HEK293T (cell line): ENCODE measurements around the gene ZNF618.

ENCODE experiments used
- CTCF ChIA-PET: fragments of 350-600 bp; formaldehyde crosslinking; extraction: SDS; loops from one replicate; lab custom pipeline; 2021; ENCODE audit warnings: antibody characterized with exemption, inconsistent platforms; lab: Yijun Ruan, JAX
- POLR2A ChIA-PET: fragments of 350-600 bp; formaldehyde crosslinking; extraction: SDS; loops from one replicate; lab custom pipeline; 2020; ENCODE audit warnings: antibody characterized with exemption, inconsistent platforms; lab: Yijun Ruan, JAX
- DNase-seq: peaks from one replicate; pipeline ENCODE4 v3.0.0; 2012; ENCODE audit warnings: mixed read lengths; ENCODE audit errors: extremely low spot score
- ARNT ChIP-seq: fragments of 450-650 bp; IDR thresholded peaks from 2 replicates; pipeline ENCODE4 v1.6.1; 2017; ENCODE audit warnings: mild to moderate bottlenecking
- BHLHE40 ChIP-seq: fragments of 450-650 bp; IDR thresholded peaks from 2 replicates; pipeline ENCODE4 v1.6.1; 2016; ENCODE audit warnings: mild to moderate bottlenecking, moderate library complexity, borderline replicate concordance
- CTBP1 ChIP-seq: fragments of 450-650 bp; IDR thresholded peaks from 2 replicates; pipeline ENCODE4 v1.6.1; 2016; ENCODE audit warnings: borderline replicate concordance
- ELF4 ChIP-seq: fragments of 450-650 bp; IDR thresholded peaks from 2 replicates; pipeline ENCODE4 v1.6.1; 2017; ENCODE audit warnings: antibody characterized with exemption
- FOXA1 ChIP-seq: fragments of 450-650 bp; IDR thresholded peaks from 2 replicates; pipeline ENCODE4 v1.6.1; 2016; ENCODE audit warnings: mild to moderate bottlenecking
- FOXK2 ChIP-seq: fragments of 450-650 bp; IDR thresholded peaks from 2 replicates; pipeline ENCODE4 v1.6.1; 2016; ENCODE audit warnings: mild to moderate bottlenecking
- FOXM1 ChIP-seq: fragments of 450-650 bp; IDR thresholded peaks from 2 replicates; pipeline ENCODE4 v1.6.1; 2017; ENCODE audit warnings: mild to moderate bottlenecking, borderline replicate concordance
- HDGF ChIP-seq: fragments of 450-650 bp; IDR thresholded peaks from 2 replicates; pipeline ENCODE4 v1.6.1; 2017; ENCODE audit warnings: antibody characterized with exemption, borderline replicate concordance
- L3MBTL2 ChIP-seq: fragments of 450-650 bp; conservative IDR thresholded peaks from 2 replicates; pipeline ENCODE4 v1.6.1; 2016; ENCODE audit warnings: mild to moderate bottlenecking
- LEF1 ChIP-seq: fragments of 450-650 bp; IDR thresholded peaks from 2 replicates; pipeline ENCODE4 v1.6.1; 2017; ENCODE audit warnings: mild to moderate bottlenecking, borderline replicate concordance
- NFRKB ChIP-seq: fragments of 450-650 bp; IDR thresholded peaks from 2 replicates; pipeline ENCODE4 v1.6.1; 2016; ENCODE audit warnings: mild to moderate bottlenecking, moderate library complexity
- SP1 ChIP-seq: fragments of 450-650 bp; IDR thresholded peaks from 2 replicates; pipeline ENCODE4 v1.6.1; 2017
- SUZ12 ChIP-seq: fragments of 450-650 bp; IDR thresholded peaks from 2 replicates; pipeline ENCODE4 v1.6.1; 2016; ENCODE audit warnings: mild to moderate bottlenecking
- TARDBP ChIP-seq: fragments of 450-650 bp; IDR thresholded peaks from 2 replicates; pipeline ENCODE4 v1.6.1; 2016
- ZNF384 ChIP-seq: fragments of 450-650 bp; IDR thresholded peaks from 2 replicates; pipeline ENCODE4 v1.6.1; 2016
- TF ChIP-seq, protein P1 (sequence below): fragments of 450-650 bp; IDR thresholded peaks from 2 replicates; pipeline ENCODE4 v1.6.1; 2016

Gene ZNF618

DNA sequence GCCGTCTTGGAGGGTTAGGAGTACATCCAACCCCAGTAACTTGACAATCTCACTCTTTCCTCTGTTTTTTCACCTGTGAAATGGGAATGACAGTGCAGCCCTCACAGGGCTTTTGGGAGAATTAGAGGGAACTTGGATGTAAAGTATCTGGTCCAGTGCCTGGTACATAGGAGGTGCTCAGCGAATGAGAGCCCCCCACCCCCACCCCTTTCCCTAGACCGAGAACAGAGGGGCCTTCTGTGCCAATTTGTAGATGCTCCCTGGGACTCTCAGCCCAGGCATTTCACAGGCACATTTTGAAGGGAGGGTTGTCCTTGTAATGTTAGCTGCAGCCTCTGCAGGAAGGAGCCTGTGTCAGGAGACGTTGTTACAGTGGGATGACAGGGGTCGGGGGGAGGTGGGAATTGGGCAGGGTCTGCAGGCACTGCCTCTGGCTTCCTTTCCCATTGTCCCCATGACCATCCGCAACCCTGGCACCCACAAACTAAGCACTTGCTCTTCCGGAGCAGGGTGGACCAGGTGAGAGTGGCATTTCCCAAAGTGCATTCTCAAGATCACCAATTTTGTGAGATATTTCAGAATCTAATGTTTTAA lies 155.0 kb downstream of the ZNF618 start:
- DNase-seq: no peak
- ChIA-PET CTCF (interaction anchor here (0.6 kb wide), 1 partner anchor 211 kb away, joined by 3 read pairs; no protein-coding TSS in a partner anchor), POLR2A (no interaction called here)
- TF ChIP-seq BHLHE40: no peak
- TF ChIP-seq SUZ12: no peak
- TF ChIP-seq CTBP1: no peak
- TF ChIP-seq TARDBP: no peak
- TF ChIP-seq, protein P1, sequence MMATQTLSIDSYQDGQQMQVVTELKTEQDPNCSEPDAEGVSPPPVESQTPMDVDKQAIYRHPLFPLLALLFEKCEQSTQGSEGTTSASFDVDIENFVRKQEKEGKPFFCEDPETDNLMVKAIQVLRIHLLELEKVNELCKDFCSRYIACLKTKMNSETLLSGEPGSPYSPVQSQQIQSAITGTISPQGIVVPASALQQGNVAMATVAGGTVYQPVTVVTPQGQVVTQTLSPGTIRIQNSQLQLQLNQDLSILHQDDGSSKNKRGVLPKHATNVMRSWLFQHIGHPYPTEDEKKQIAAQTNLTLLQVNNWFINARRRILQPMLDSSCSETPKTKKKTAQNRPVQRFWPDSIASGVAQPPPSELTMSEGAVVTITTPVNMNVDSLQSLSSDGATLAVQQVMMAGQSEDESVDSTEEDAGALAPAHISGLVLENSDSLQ: no peak
- no peak for TF ChIP-seq SP1
- TF ChIP-seq FOXA1: no peak
- no peak for TF ChIP-seq FOXK2
- no peak for TF ChIP-seq FOXM1
- no peak for TF ChIP-seq ZNF384
- no peak for TF ChIP-seq L3MBTL2

DNA sequence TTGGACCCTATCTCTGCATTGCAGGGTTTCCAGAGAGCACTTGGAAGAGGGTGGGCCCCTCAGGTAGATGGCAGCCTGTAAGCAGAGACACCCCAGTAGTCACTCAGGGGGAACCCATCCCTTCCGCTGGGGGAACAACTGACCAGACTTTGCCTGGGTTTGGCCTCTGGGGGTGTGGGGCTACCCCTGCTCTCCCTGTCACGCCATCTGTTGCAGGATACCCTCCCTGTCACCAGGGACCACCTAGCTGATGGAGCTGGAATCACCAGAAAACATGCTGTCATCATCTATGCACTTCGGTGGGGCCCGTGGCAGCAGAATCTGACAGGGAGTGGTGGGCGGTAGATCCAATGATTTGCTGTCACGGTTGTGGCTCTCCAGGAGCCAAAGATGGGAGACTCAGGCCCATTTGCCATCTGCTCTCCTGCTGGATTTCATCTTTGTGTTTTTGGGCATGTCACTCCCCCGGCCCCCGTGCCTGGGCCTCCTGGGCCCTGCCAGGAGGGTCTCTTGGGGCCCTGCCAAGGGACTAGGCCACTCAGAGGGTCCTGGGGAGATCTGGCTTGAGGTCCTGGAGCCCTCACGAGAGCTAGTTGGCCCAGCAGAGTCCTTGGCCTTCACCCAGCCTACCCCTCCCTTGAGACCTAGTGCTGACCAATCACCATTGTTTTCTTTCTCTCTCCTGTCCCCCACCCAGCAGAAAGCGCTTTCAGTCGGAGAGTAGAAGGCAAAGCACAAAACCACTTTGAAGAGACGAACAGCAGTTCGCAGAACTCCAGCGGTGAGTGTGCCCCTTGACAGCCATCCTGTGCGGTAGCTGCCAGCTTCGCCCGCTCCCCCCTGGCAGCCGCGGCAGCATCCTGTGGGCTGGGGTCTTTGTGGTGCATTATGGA lies 156.1 kb downstream of the ZNF618 start:
- ChIA-PET CTCF (interaction anchor here (0.6 kb wide), 2 partner anchors 212 to 317 kb away, joined by 3 read pairs; no protein-coding TSS in a partner anchor), POLR2A (no interaction called here)
- no peak for DNase-seq
- TF ChIP-seq ELF4 (no peak), SP1 (no peak), ARNT (no peak), HDGF (no peak), FOXA1 (no peak), LEF1 (no peak), SUZ12 (no peak), TARDBP (no peak), NFRKB (no peak), FOXK2 (no peak), BHLHE40 (no peak), CTBP1 (no peak), ZNF384 (no peak), L3MBTL2 (no peak), FOXM1 (no peak)
- TF ChIP-seq, protein P1: no peak

DNA sequence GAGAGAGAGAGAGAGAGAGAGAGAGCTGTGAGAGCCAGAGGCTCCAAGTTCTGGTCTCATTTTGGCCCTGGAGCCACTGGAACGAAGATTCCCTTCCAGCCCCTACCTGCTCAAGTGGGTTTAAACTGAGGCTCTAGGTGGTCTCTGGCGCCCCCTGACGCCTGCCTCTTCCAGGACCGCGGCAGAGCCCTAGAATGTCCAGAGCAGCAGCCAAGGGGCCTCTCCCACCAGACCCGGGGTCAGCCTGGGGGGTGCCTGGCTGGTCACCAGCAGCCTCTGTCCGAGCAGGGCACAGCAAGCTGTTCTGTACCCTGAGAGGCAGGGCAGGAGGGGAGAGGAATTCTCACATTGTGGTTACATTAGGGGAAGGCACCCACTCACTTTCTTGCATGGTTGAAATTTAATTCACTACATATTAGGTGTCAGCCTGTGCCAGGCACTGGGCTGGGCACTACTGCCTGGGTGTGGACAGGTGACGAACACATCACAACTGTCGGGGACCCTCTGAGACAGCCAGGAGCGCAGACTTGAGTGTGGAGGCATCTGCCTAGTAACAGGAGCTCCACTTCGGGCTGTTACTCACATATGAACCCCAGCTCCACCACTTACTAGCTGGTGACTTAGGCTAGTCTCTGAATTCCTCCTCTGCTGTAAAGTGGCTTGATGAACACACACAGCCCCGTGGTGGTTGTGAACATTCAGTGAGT lies 157.4 kb downstream of the ZNF618 start:
- ChIA-PET CTCF (interaction anchor here (0.6 to 0.7 kb wide), 3 partner anchors 73 to 319 kb away, joined by 3 to 4 read pairs (median 3); no protein-coding TSS in a partner anchor), POLR2A (no interaction called here)
- TF ChIP-seq TARDBP (no peak), L3MBTL2 (no peak), SUZ12 (no peak), FOXA1 (no peak), CTBP1 (no peak), ZNF384 (no peak), ARNT (no peak), LEF1 (no peak), NFRKB (no peak), FOXK2 (no peak), ELF4 (no peak), BHLHE40 (no peak), SP1 (no peak), FOXM1 (no peak), HDGF (no peak)
- TF ChIP-seq, protein P1: no peak
- DNase-seq: peak; percentile 54

DNA sequence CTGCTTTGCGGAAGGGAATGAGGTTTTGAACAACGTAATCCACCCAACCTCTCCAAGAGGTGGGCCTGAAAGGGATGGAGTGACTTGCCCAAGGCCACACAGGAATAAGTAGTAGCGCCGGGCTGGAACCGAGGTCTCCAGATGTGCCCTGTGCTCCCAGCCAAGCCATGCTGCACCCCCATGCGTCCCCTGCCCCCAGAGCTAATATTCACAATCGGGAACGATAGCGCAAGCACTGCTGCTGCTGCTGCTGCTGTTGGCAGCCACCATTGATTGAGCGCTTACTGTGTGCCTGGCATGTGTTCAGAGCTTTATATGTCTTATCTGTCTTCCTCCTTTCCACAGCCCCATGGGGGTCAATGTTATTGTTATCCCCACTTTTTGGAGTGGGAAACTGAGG lies 158.1 kb downstream of the ZNF618 start:
- DNase-seq: no peak
- ChIA-PET CTCF (interaction anchor here (0.6 kb wide), 1 partner anchor 73 kb away, joined by 3 read pairs; no protein-coding TSS in a partner anchor), POLR2A (no interaction called here)
- TF ChIP-seq, protein P1: no peak
- TF ChIP-seq BHLHE40 (no peak), LEF1 (no peak), NFRKB (no peak), L3MBTL2 (no peak), HDGF (no peak), FOXK2 (no peak), TARDBP (no peak), ARNT (no peak), FOXM1 (no peak), ELF4 (no peak), FOXA1 (no peak), CTBP1 (no peak), SUZ12 (no peak), SP1 (no peak), ZNF384 (no peak)
